ENCODE results near the gene RFXAP. TPM values are rescaled to one million over a fixed set of nuclear protein-coding genes. Genes with fewer than 3 reads are reported as not detected.

The RFXAP gene
- total and polyA plus RNA-seq, 2 of the 4 experiments (the other 2 are of a cell fraction), result 0.54 to 2.7 TPM

- Histone ChIP-seq H3K9ac (ENCODE audit: low read depth, low read length) (no peak overlapping the region), H2AFZ (replicated peaks; ENCODE audit: low read length, poor library complexity) (no peak overlapping the region), H3K36me3 (ENCODE audit: control insufficient read depth, insufficient read depth, low read length) (peaks cover 6% of the 10 kb centered on the region), H4K8ac (ENCODE audit: low read depth in 2 of 2, low read length in 2 of 2) (no peak overlapping the region), H2BK5ac (ENCODE audit: low read depth, low read length, poor library complexity, severe bottlenecking) (no peak overlapping the region), H2AK9ac (replicated peaks; ENCODE audit: low read depth, low read length, poor library complexity) (no peak overlapping the region), H3K9me3 (ENCODE audit: control insufficient read depth, insufficient read depth, low read length) (no peaks in the 10 kb centered on the region), H2BK15ac (ENCODE audit: low read depth, low read length) (no peak overlapping the region), H3K4me1 (ENCODE audit: control insufficient read depth, insufficient read depth, low read length) (no peaks in the 10 kb centered on the region; the same call in 1 of the 2 replicates), H2AK5ac (ENCODE audit: low read depth, low read length) (peak overlapping the region; percentile 17; the same call in 1 of the 2 replicates), H3K27me3 (ENCODE audit: control insufficient read depth, insufficient read depth, low read length) (no peaks in the 10 kb centered on the region), H4K5ac (ENCODE audit: low read depth, low read length) (no peak overlapping the region), H3K23ac (ENCODE audit: low read depth, low read length) (no peak overlapping the region), H3K56ac (ENCODE audit: extremely low read depth, insufficient read depth, low read length) (no peak overlapping the region), H3K9me1 (ENCODE audit: insufficient read depth, low read length) (peaks cover 3% of the 10 kb centered on the region; the same call in 1 of the 2 replicates), H3K79me1 (ENCODE audit: low read depth in 1 of 2, low read length in 2 of 2) (peaks cover 0 to 3% of the 10 kb centered on the region in 2 experiments; a peak in 2 of 4 replicates), H3K27ac (ENCODE audit: insufficient read depth, low read length) (no peak overlapping the region), H2BK120ac (ENCODE audit: low read depth, low read length) (no peak overlapping the region), H3K4me3 (ENCODE audit: insufficient read depth, low read depth, low read length) (no peak overlapping the region), H4K91ac (ENCODE audit: insufficient read depth, low read depth, low read length) (no peak overlapping the region), H2BK20ac (ENCODE audit: low read depth, low read length) (no peak overlapping the region), H4K20me1 (ENCODE audit: insufficient read depth, low read length) (no peaks in the 10 kb centered on the region), H3K4me2 (ENCODE audit: low read depth, low read length) (no peak overlapping the region), H3K18ac (ENCODE audit: low read depth, low read length) (no peak overlapping the region), H3K14ac (replicated peaks; ENCODE audit: low read depth, low read length) (no peak overlapping the region), H3K4ac (ENCODE audit: low read depth, low read length) (no peak overlapping the region)
- BruUV-seq (replicated peaks), result no TSS peak
- dilution Hi-C loops (cut with HindIII; ENCODE audit: low sequenced_read_pairs, unreplicated experiment) (loop anchor here (25.0 kb wide), 1 partner anchor 130 kb away; the partner anchor contains the start of gene ALG5), intact Hi-C loops (cut with micrococcal nuclease) (no loop called here), in situ Hi-C loops (cut with MboI; ENCODE audit: low sequenced_read_pairs) (loop anchor here (5.0 kb wide), 1 partner anchor 125 kb away; no protein-coding TSS in a partner anchor)
- CTCF ChIA-PET, result interaction anchor here (1.1 to 2.0 kb wide), 3 partner anchors 20 to 124 kb away, joined by 3 to 20 read pairs (median 5); no protein-coding TSS in a partner anchor
- ATAC-seq (ENCODE audit: low read depth) (no peak), DNase-seq (no peak)
- POLR2A ChIA-PET (ENCODE audit: unreplicated experiment), result no interaction called here
- no peak for TF ChIP-seq SMC3 (IDR thresholded peaks at IDR 0.05; ENCODE audit: low read depth, low read length)
- TF ChIP-seq FOS (IDR thresholded peaks at IDR 0.05; ENCODE audit: low read depth, low read length), result no peak
- TF ChIP-seq MAFK (IDR thresholded peaks at IDR 0.05; ENCODE audit: low read depth, low read length), result no peak
- TF ChIP-seq NFE2L2 (IDR thresholded peaks at IDR 0.05; ENCODE audit: low read depth, low read length), result no peak
- TF ChIP-seq RFX5 (IDR thresholded peaks at IDR 0.05; ENCODE audit: low read depth, low read length), result no peak
- TF ChIP-seq POLR2A (IDR thresholded peaks at IDR 0.05; ENCODE audit: low read depth, low read length), result no peak
- no peak for TF ChIP-seq USF2 (IDR thresholded peaks at IDR 0.05; ENCODE audit: low read depth, low read length)
- TF ChIP-seq CHD1 (IDR thresholded peaks at IDR 0.05; ENCODE audit: low read depth, low read length), result no peak
- no peak for TF ChIP-seq MAZ (IDR thresholded peaks at IDR 0.05; ENCODE audit: borderline replicate concordance, low read depth, low read length)
- TF ChIP-seq CTCF (conservative IDR thresholded peaks at IDR 0.05; ENCODE audit: low read depth, low read length), result no peak
- no peak for TF ChIP-seq RCOR1 (IDR thresholded peaks at IDR 0.05; ENCODE audit: insufficient replicate concordance, low read length)
- TF ChIP-seq RAD21 (IDR thresholded peaks at IDR 0.05; ENCODE audit: low read length), result no peak
- TF ChIP-seq MXI1 (IDR thresholded peaks at IDR 0.05; ENCODE audit: borderline replicate concordance, low read depth, low read length), result no peak
- no peak for TF ChIP-seq CEBPB (IDR thresholded peaks at IDR 0.05; ENCODE audit: low read depth, low read length)
- no peak for TF ChIP-seq ELK1 (IDR thresholded peaks at IDR 0.05; ENCODE audit: borderline replicate concordance, low read depth, low read length)
- no peak for TF ChIP-seq BHLHE40 (IDR thresholded peaks at IDR 0.05; ENCODE audit: low read depth, low read length)
Observed at GRCh38 chr13:36857253-36857652, 38.2 kb downstream of the RFXAP start.

Measured in IMR-90 (cell line).